ENCODE data around the gene FLRT2.

Gene FLRT2

DNA sequence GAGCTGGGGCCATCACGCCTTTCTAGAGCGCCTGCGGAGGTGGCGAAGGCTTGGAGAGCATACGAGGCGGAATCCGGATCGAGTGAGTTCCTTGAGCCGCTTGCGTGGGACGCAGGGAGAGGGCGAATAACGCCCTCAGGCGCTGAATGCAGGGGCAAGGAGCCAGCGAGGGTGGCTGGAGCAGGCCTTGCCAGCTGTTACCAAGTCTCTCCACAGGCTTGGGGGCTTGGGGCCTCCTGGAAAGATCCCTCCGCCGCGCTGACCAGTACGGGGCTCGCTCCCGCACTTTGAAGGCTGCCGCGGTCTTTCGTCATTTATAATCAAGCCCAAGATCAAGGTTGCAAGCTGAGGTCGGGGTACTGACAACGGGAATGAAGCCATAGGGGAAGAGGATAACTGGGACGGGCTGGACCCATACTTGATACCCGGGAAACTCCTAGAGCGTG is 1.2 kb downstream of the FLRT2 start:
- peak overlapping the region; percentile 79 for H3K4me3 ChIP-seq (ENCODE audit: low read depth, low read length)
- no peak for TF ChIP-seq CTCF (IDR thresholded peaks at IDR 0.05; ENCODE audit: low read depth, low read length)

GRCh38 chr14:85531587-85532373 is 1.8 kb downstream of the FLRT2 start:
- peak overlapping the region; percentile 79 for H3K4me3 ChIP-seq (ENCODE audit: low read depth, low read length)
- TF ChIP-seq CTCF (IDR thresholded peaks at IDR 0.05; ENCODE audit: low read depth, low read length): 0 out of 2 replicates have a peak, but pooled peaks have one; percentile 15

DNA sequence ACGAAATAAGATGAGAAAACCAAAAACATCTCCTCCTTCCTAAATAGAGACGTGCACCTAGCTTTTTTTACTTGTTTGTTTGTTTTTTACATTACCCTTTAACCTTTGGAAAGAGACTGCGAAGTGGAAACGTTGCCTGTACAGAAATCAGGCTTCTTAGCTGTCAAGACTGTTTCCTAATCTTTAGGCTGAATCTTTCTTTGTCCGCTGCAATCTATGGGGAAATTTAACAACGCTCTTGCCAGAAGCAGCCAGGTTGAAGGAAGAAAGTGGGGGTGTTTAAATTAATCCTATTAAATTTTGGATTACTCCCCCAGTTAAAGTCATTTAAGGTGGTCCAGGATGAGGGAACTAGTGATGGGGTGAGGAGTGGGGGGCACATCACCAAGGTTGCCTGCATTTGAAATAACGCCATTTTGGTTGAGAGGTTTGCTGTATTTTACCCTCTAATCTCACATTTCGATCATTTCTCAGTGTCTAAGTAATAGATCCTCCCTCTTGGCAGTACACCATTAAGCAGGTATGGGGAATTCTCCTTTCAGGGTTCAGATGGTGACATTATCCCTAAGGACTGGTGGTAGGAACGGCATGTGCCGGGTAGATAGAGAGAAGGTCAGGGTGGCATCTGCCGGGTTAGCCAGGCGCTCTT is 2.6 kb downstream of the FLRT2 start:
- no peak for TF ChIP-seq CTCF (IDR thresholded peaks at IDR 0.05; ENCODE audit: low read depth, low read length)
- H3K4me3 ChIP-seq (ENCODE audit: low read depth, low read length): peak overlapping the region; percentile 79

GRCh38 chr14:85533023-85533860 is 3.3 kb downstream of the FLRT2 start:
- peak overlapping the region; percentile 79 for H3K4me3 ChIP-seq (ENCODE audit: low read depth, low read length)
- no peak for TF ChIP-seq CTCF (IDR thresholded peaks at IDR 0.05; ENCODE audit: low read depth, low read length)

DNA sequence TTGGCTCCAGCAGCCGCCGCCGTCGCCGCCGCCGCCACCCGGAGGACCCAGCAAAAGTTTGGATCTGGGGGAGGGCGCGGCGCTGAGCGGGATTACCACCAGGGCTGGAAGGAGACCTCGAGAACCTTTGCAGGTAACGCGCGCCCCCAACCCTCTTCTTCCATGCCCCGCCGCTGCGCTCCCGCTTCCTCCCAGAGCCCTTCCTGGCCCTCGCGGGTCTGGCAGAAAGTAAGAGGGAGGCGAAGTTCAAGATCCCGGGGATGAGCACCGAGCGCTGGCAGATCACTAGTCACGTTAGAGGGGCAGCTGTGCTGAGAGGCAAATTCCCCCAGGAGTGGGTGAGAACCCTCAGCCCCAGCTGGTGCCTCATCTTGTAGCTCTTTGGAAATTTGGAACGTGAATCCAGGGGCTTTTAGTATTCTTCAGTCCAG is 3.9 kb downstream of the FLRT2 start:
- H3K4me3 ChIP-seq (ENCODE audit: low read depth, low read length): peak overlapping the region; percentile 79
- TF ChIP-seq CTCF (IDR thresholded peaks at IDR 0.05; ENCODE audit: low read depth, low read length): no peak

GRCh38 chr14:85534458-85535293 is 4.7 kb downstream of the FLRT2 start:
- no peak for TF ChIP-seq CTCF (IDR thresholded peaks at IDR 0.05; ENCODE audit: low read depth, low read length)
- peak overlapping the region; percentile 79 for H3K4me3 ChIP-seq (ENCODE audit: low read depth, low read length)
